HepG2 (cell line): ENCODE measurements around the gene DEFB124. TPM values are rescaled to one million over a fixed set of nuclear protein-coding genes. Genes with fewer than 3 reads are reported as not detected.
A peak's percentile ranks its signal among the peaks of the same experiment; 100 is the strongest.

Source experiments
- ATAC-seq: fragments of 200-7000 bp; cut with Tn5 transposase; 3 replicates; pipeline ENCODE4 v1.9.1; 2020; ENCODE audit warnings: mild to moderate bottlenecking, moderate library complexity
- BruUV-seq: library from RNA; stranded (reverse); fragments of 400-500 nt; replicated peaks from 2 replicates; lab custom pipeline; 2021; lab: Mats Ljungman, UMichigan
- CTCF ChIA-PET: fragments of 300-600 bp; formaldehyde crosslinking; extraction: SDS; loops from one replicate; lab custom pipeline; 2021; ENCODE audit warnings: low total read pairs, inconsistent platforms, low intra/inter-chr PET ratio; lab: Yijun Ruan, JAX
- POLR2A ChIA-PET: fragments of 350-600 bp; sonication (Branson Sonifier 250); formaldehyde crosslinking; loops from one replicate; lab custom pipeline; 2020; ENCODE audit warnings: antibody characterized with exemption, inconsistent platforms; lab: Yijun Ruan, JAX
- DNase-seq: peaks from one replicate; pipeline ENCODE4 v3.0.0-alpha.2; 2015; ENCODE audit warnings: low spot score
- FAIRE-seq: peaks from 3 replicates; lab custom pipeline; 2011; peaks lifted over from hg19 to GRCh38; lab: Jason Lieb, UNC
- H2AFZ ChIP-seq: one replicate; pipeline ENCODE4 v1.6.1; 2011; ENCODE audit warnings: low read length, inconsistent platforms
- H3K27ac ChIP-seq: fragments of 300-600 bp; 3 replicates; pipeline ENCODE4 v1.8.0; 2011; ENCODE audit warnings: mixed run types, mild to moderate bottlenecking, mixed read lengths, low read length, inconsistent platforms; ENCODE audit not compliant: insufficient read depth; ENCODE audit errors: extremely low read length
- H3K27me3 ChIP-seq, 2 experiments: fragments of 200-600 bp in 1 of 2; 2 replicates in 1 of 2; 3 replicates in 1 of 2; pipeline versions ENCODE4 v1.6.0 to v1.8.0; 2011; ENCODE audit warnings: low read length in 2 of 2, mild to moderate bottlenecking in 2 of 2, moderate library complexity in 2 of 2, inconsistent platforms in 1 of 2; ENCODE audit not compliant: insufficient read depth in 2 of 2, control insufficient read depth in 1 of 2
- H3K36me3 ChIP-seq, 2 experiments: fragments of 200-600 bp in 1 of 2; replicated peaks in 1 of 2; 2 replicates in 1 of 2; 3 replicates in 1 of 2; pipeline versions ENCODE4 v1.5.1 to v1.8.0; 2011; ENCODE audit warnings: low read length in 2 of 2, inconsistent platforms in 1 of 2; ENCODE audit not compliant: insufficient read depth in 2 of 2, control insufficient read depth in 1 of 2
- H3K4me1 ChIP-seq: 2 replicates; pipeline ENCODE4 v1.5.1; 2012; ENCODE audit warnings: low read length, inconsistent platforms; ENCODE audit not compliant: insufficient read depth
- H3K4me2 ChIP-seq: 2 replicates; pipeline ENCODE4 v1.6.0; 2011; ENCODE audit warnings: low read depth, low read length, inconsistent platforms
- H3K4me3 ChIP-seq, 3 experiments: fragments of 200-600 bp in 1 of 3; sonication (generic), shearing (Covaris generic) in 1 of 3; replicated peaks in 1 of 3; 2 replicates each; pipeline ENCODE4 v1.5.1; 2011 to 2016; ENCODE audit warnings: low read length in 3 of 3, inconsistent platforms in 2 of 3, low read depth in 2 of 3, mild to moderate bottlenecking in 2 of 3, control low read depth in 1 of 3, mixed read lengths in 1 of 3; ENCODE audit not compliant: insufficient read depth in 1 of 3
- H3K79me2 ChIP-seq: one replicate; pipeline ENCODE4 v1.6.1; 2011; ENCODE audit warnings: low read length, inconsistent platforms; ENCODE audit not compliant: insufficient read depth
- H3K9ac ChIP-seq: 2 replicates; pipeline ENCODE4 v1.6.0; 2011; ENCODE audit warnings: mild to moderate bottlenecking, low read depth, low read length, inconsistent platforms; ENCODE audit not compliant: insufficient read depth
- H3K9me3 ChIP-seq: 2 replicates; pipeline ENCODE4 v1.5.1; 2012; ENCODE audit warnings: mild to moderate bottlenecking, low read length
- H4K20me1 ChIP-seq: 2 replicates; pipeline ENCODE4 v1.6.0; 2011; ENCODE audit warnings: inconsistent platforms, mild to moderate bottlenecking, low read length, moderate library complexity; ENCODE audit not compliant: insufficient read depth
- DNMT1 ChIP-seq: sonication (generic); formaldehyde crosslinking; IDR thresholded peaks from 2 replicates; pipeline ENCODE4 v1.5.1; 2020; ENCODE audit warnings: mild to moderate bottlenecking, missing genetic modification reagents
- FIP1L1 ChIP-seq: fragments of 200-400 bp; formaldehyde crosslinking; IDR thresholded peaks from 2 replicates; pipeline ENCODE4 v1.6.1; 2018; ENCODE audit warnings: low read depth, mild to moderate bottlenecking, low read length, moderate library complexity, borderline replicate concordance; ENCODE audit not compliant: insufficient read depth
- GABPA ChIP-seq, 2 experiments: IDR thresholded peaks; 2 replicates each; pipeline ENCODE4 v1.6.1; 2011 to 2016; ENCODE audit warnings: low read depth in 2 of 2, low read length in 1 of 2, missing biosample characterization in 1 of 2, missing genetic modification characterization in 1 of 2
- HIVEP1 ChIP-seq: sonication (generic); formaldehyde crosslinking; IDR thresholded peaks from 2 replicates; pipeline ENCODE4 v1.4.0; 2020; ENCODE audit warnings: mild to moderate bottlenecking, missing genetic modification reagents
- JDP2 ChIP-seq: sonication (generic); formaldehyde crosslinking; IDR thresholded peaks from 2 replicates; pipeline ENCODE4 v1.8.1; 2022; ENCODE audit warnings: missing genetic modification reagents, borderline replicate concordance
- MTF1 ChIP-seq: sonication (generic); formaldehyde crosslinking; IDR thresholded peaks from 2 replicates; pipeline ENCODE4 v1.5.0; 2020; ENCODE audit warnings: missing genetic modification reagents
- RXRA ChIP-seq: sonication (generic); formaldehyde crosslinking; IDR thresholded peaks from 2 replicates; pipeline ENCODE4 v1.5.1; 2020; ENCODE audit warnings: missing genetic modification reagents
- TCF7L2 ChIP-seq: IDR thresholded peaks from 2 replicates; pipeline ENCODE4 v1.6.1; 2011; ENCODE audit warnings: mild to moderate bottlenecking, low read depth, low read length, moderate library complexity
- THAP11 ChIP-seq: IDR thresholded peaks from 2 replicates; pipeline ENCODE4 v1.6.1; 2016; ENCODE audit warnings: missing biosample characterization, missing genetic modification reagents
- ZNF670 ChIP-seq: sonication (generic); formaldehyde crosslinking; IDR thresholded peaks from 2 replicates; pipeline ENCODE4 v1.8.0; 2022; ENCODE audit warnings: mild to moderate bottlenecking, missing genetic modification reagents, borderline replicate concordance
- ZNF841 ChIP-seq: sonication (generic); formaldehyde crosslinking; IDR thresholded peaks from 2 replicates; pipeline ENCODE4 v1.8.1; 2023; ENCODE audit warnings: missing genetic modification reagents, borderline replicate concordance
- WGBS: methylation state at CpG from one replicate; pipeline ENCODE4 v1.1.6; 2017; ENCODE audit warnings: low lambda C conversion rate; 5-methylcytosine and 5-hydroxymethylcytosine counted together
- in situ Hi-C: cut with HindIII; loops from 2 replicates; pipeline ENCODE4 v1.10.0; 2017; ENCODE audit warnings: low pct_unique_long_range_greater_than_20kb; ENCODE audit not compliant: extremely low pct_ligation_motif_present
- intact Hi-C: fragments of 100-400 bp; cut with micrococcal nuclease; formaldehyde crosslinking; loops from one replicate; pipeline ENCODE4 v1.10.0; 2022; ENCODE audit not compliant: unreplicated experiment
- polyA plus RNA-seq, 8 experiments: library from polyadenylated mRNA; depleted of rRNA in 3 of 8; stranded (reverse) in 7 of 8; unstranded in 1 of 8; fragments of >200 nt; fragmentation: Illumina TruSeq in 4 of 8; extraction: Trizol in 4 of 8; gene quantifications; 2 replicates each; pipeline versions ENCODE4 v1.2.1 to v1.2.3, GENCODE V29; 2011 to 2016; ENCODE audit warnings: low read depth in 4 of 8, missing spikeins in 1 of 8, mixed read lengths in 1 of 8; ENCODE audit not compliant: insufficient read depth in 1 of 8
- total RNA-seq, 5 experiments: library from RNA; depleted of rRNA; stranded (reverse); fragments of >200 nt; fragmentation: Illumina TruSeq; extraction: Trizol; gene quantifications; 2 replicates each; pipeline ENCODE4 v1.2.3, GENCODE V29; 2016; ENCODE audit warnings: low read depth in 1 of 5
- TF ChIP-seq, protein P1 (sequence below), 2 experiments: sonication (generic) in 1 of 2; formaldehyde crosslinking in 1 of 2; IDR thresholded peaks; 2 replicates each; pipeline versions ENCODE4 v1.6.1 to v1.9.0; 2014 to 2022; ENCODE audit warnings: antibody characterized with exemption in 1 of 2, borderline replicate concordance in 1 of 2, inconsistent platforms in 1 of 2, low read depth in 1 of 2, missing genetic modification reagents in 1 of 2

The DEFB124 gene
- total and polyA plus RNA-seq, 2 of the 13 experiments (the other 11 are each of a cell fraction or from before 2014, with no cell fraction given) = not detected

DNA sequence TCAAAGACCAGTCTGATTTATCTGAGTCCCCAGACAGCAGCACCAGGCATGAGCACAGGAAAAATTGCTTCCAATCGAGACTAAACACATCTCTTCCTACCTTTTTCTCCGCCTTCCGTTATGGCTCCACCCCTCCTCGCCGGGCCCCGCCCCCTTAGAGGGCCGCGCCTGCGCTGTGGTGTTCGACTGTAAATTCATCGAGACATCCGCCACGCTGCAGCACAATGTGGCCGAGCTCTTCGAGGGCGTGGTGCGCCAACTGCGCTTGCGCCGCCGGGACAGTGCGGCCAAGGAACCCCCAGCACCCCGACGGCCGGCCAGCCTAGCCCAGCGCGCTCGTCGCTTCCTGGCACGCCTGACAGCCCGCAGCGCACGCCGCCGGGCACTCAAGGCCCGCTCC, 9.1 kb upstream of the DEFB124 start:
- Histone ChIP-seq H4K20me1 (no peaks in the 10 kb centered on the region), H3K27ac (no peak overlapping the region), H3K4me3 (no peak overlapping the region), H3K36me3 (no peaks in the 10 kb centered on the region), H3K27me3 (peaks cover 2 to 37% of the 10 kb centered on the region in 2 experiments; a peak in 3 of 5 replicates), H3K4me1 (no peaks in the 10 kb centered on the region), H3K9me3 (no peaks in the 10 kb centered on the region), H3K9ac (no peak overlapping the region), H3K4me2 (no peak overlapping the region), H2AFZ (no peak overlapping the region), H3K79me2 (no peaks in the 10 kb centered on the region)
- POLR2A ChIA-PET = no interaction called here
- WGBS = 54% methylated on average over 36 of the region's 36 CpGs
- FAIRE-seq (no peak), ATAC-seq (no peak), DNase-seq (no peak)
- in situ Hi-C loops = no loop called here
- intact Hi-C loops = no loop called here
- no TSS peak for BruUV-seq
- 0 out of 2 replicates have a peak, but pooled peaks have one; percentile 42 for TF ChIP-seq DNMT1 (CRISPR knock-in tag)
- no peak for TF ChIP-seq THAP11 (CRISPR knock-in tag)
- CTCF ChIA-PET = no interaction called here

DNA sequence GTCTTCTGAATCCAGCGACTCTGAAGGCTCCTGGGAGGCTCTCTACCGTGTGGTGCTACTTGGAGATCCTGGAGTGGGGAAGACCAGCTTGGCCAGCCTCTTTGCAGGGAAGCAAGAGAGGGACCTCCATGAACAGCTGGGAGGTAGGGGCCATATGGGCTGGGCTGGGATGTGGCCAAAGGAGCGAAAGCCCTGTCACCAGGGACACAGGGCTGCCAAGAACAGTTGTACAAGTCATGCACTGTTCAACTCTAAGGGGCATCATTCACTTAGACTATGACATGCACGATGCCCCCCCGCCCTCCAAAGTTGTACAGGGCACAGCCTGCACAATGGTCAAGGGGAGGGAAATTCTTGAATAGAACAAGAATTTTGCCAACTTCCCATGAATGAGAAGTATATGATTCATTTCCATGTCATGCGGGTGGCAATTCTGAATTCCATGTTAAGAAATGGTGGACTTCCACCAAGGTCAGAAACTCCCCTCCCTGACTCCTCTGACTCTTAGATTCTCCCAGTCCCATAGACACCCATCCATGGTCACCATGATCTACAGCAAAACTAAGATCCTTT, 1.8 kb upstream of the DEFB124 start:
- no TSS peak for BruUV-seq
- ChIA-PET POLR2A (no interaction called here), CTCF (no interaction called here)
- Histone ChIP-seq H2AFZ (no peak overlapping the region), H3K4me2 (no peak overlapping the region), H3K4me1 (no peaks in the 10 kb centered on the region), H4K20me1 (no peaks in the 10 kb centered on the region), H3K9me3 (no peaks in the 10 kb centered on the region), H3K9ac (no peak overlapping the region), H3K4me3 (no peak overlapping the region), H3K79me2 (no peaks in the 10 kb centered on the region), H3K36me3 (no peaks in the 10 kb centered on the region), H3K27me3 (peaks cover 7 to 58% of the 10 kb centered on the region in 2 experiments; a peak in 3 of 5 replicates), H3K27ac (no peak overlapping the region)
- WGBS = 17% methylated on average over 6 of the region's 6 CpGs
- in situ Hi-C loops (loop anchor here (10.0 kb wide), 1 partner anchor 58 kb away; no protein-coding TSS in a partner anchor), intact Hi-C loops (no loop called here)
- FAIRE-seq (no peak), ATAC-seq (no peak; the same call in 2 of the 3 replicates), DNase-seq (no peak)
- TF ChIP-seq HIVEP1 (CRISPR knock-in tag) = no peak
- no peak for TF ChIP-seq ZNF841 (CRISPR knock-in tag)
- no peak for TF ChIP-seq RXRA (CRISPR knock-in tag)
- no peak for TF ChIP-seq FIP1L1
- TF ChIP-seq JDP2 = no peak
- no peak for TF ChIP-seq MTF1 (CRISPR knock-in tag)
- no peak for TF ChIP-seq GABPA (IDR thresholded peaks at IDR 0.05; ENCODE audit: low read depth, low read length)
- TF ChIP-seq GABPA (CRISPR knock-in tag; IDR thresholded peaks at IDR 0.05; ENCODE audit: low read depth) = no peak
- no peak for TF ChIP-seq ZNF670 (CRISPR knock-in tag)
- TF ChIP-seq, protein P1, sequence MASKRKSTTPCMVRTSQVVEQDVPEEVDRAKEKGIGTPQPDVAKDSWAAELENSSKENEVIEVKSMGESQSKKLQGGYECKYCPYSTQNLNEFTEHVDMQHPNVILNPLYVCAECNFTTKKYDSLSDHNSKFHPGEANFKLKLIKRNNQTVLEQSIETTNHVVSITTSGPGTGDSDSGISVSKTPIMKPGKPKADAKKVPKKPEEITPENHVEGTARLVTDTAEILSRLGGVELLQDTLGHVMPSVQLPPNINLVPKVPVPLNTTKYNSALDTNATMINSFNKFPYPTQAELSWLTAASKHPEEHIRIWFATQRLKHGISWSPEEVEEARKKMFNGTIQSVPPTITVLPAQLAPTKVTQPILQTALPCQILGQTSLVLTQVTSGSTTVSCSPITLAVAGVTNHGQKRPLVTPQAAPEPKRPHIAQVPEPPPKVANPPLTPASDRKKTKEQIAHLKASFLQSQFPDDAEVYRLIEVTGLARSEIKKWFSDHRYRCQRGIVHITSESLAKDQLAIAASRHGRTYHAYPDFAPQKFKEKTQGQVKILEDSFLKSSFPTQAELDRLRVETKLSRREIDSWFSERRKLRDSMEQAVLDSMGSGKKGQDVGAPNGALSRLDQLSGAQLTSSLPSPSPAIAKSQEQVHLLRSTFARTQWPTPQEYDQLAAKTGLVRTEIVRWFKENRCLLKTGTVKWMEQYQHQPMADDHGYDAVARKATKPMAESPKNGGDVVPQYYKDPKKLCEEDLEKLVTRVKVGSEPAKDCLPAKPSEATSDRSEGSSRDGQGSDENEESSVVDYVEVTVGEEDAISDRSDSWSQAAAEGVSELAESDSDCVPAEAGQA (IDR thresholded peaks at IDR 0.05; ENCODE audit: low read depth) = no peak
- TF ChIP-seq, protein P1 (CRISPR knock-in tag; IDR thresholded peaks at IDR 0.05; ENCODE audit: borderline replicate concordance) = no peak
- TF ChIP-seq TCF7L2 = no peak
